Measurements from ENCODE around the gene ADAMTS3.

GRCh38 chr4:72318421-72319170, 250.4 kb downstream of the ADAMTS3 start:
- TF ChIP-seq CTCF (IDR thresholded peaks at IDR 0.05), result no peak
- TF ChIP-seq PBX3 (IDR thresholded peaks at IDR 0.05), result no peak
- no peak for TF ChIP-seq RFX5 (IDR thresholded peaks at IDR 0.05)
- TF ChIP-seq ZFP36 (IDR thresholded peaks at IDR 0.05; ENCODE audit: borderline replicate concordance, partially characterized antibody), result no peak
- TF ChIP-seq POLR2A (IDR thresholded peaks at IDR 0.05; ENCODE audit: low read length), result no peak
- TF ChIP-seq SMC3 (IDR thresholded peaks at IDR 0.05), result no peak
- no peak for TF ChIP-seq POLR2AphosphoS2 (conservative IDR thresholded peaks at IDR 0.05; ENCODE audit: low read length)
